Activated naive CD4-positive, alpha-beta T cell treated with anti-CD3 and anti-CD28 coated beads, Interleukin-2, amount 50 U/mL, for 72 hours (primary cell): ENCODE measurements around the gene EPHA5. TPM values are rescaled to one million over a fixed set of nuclear protein-coding genes. Genes with fewer than 3 reads are reported as not detected.

ENCODE experiments used
- ATAC-seq, 2 donors: fragments of 150-1000 bp; cut with Tn5 transposase; 2 replicates each; pipeline ENCODE4 v1.10.0; 2021; ENCODE audit warnings: mild to moderate bottlenecking in 2 of 2, moderate library complexity in 2 of 2
- DNase-seq, 2 donors: peaks; one replicate each; pipeline ENCODE4 v3.0.0; 2021 to 2022; ENCODE audit warnings: low spot score in 2 of 2
- H3K27ac Mint-ChIP-seq, 2 donors: one replicate each; pipeline ENCODE4 v1.8.0; 2022; ENCODE audit warnings: mild to moderate bottlenecking in 2 of 2, mixed read lengths in 2 of 2
- H3K36me3 Mint-ChIP-seq, 2 donors: one replicate each; pipeline ENCODE4 v1.8.0; 2022; ENCODE audit warnings: mixed read lengths in 2 of 2
- H3K9me3 Mint-ChIP-seq, 2 donors: one replicate each; pipeline ENCODE4 v1.8.0; 2022; ENCODE audit warnings: mixed read lengths in 2 of 2
- total RNA-seq, 2 donors: library from RNA; stranded (reverse); gene quantifications; one replicate each; pipeline ENCODE4 v1.2.3, GENCODE V29; 2022

The EPHA5 gene
- total RNA-seq, 2 donors from 2014 or later, result not detected

GRCh38 chr4:65559270-65559669 is 111.0 kb downstream of the EPHA5 start:
- ATAC-seq, result no peak
- Mint-ChIP-seq H3K27ac (no peak overlapping the region), H3K9me3 (no peaks in the 10 kb centered on the region), H3K36me3 (no peaks in the 10 kb centered on the region)
- no peak for DNase-seq

DNA sequence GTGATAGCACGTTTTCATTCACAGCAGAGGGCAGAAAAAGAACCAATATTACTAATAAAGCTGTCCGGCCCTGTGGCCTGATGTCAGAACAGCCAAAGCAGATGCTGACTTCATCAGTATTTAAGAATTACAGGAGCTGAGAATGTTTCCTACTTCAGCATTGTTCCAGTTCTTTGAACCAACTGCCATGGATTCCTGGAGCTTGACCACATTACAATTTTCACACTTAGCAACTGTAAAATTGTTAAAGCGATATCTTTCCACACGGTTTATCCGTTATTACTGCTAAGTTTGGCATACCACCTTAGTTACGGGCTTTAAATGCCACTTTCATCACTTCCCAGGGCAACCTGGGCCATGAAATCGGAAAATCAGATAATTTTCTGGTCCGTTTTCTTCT is 118.2 kb downstream of the EPHA5 start:
- ATAC-seq (no peak), DNase-seq (no peak)
- Mint-ChIP-seq H3K9me3 (peaks cover under 1 to 6% of the 10 kb centered on the region in 2 donors), H3K27ac (no peak overlapping the region), H3K36me3 (no peaks in the 10 kb centered on the region)

DNA sequence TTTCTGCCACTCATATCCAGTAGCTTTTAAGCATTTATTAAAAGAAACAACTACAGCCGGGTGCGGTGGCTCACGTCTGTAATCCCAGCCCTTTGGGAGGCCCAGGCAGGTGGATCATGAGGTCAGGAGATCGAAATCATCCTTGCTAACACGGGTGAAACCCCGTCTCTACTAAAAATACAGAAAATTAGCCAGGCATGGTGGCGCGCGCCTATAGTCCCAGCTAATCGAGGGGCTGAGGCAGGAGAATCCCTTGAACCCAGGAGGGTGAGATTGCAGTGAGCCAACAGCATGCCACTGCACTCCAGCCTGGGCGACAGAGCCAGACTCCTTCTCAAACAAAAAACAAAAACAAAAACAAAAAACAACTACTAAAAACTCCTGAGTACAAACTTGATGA is 119.8 kb downstream of the EPHA5 start:
- DNase-seq, result no peak
- no peak for ATAC-seq
- Mint-ChIP-seq H3K27ac (no peak overlapping the region), H3K9me3 (peaks cover 4 to 11% of the 10 kb centered on the region in 2 donors), H3K36me3 (no peaks in the 10 kb centered on the region)

- Mint-ChIP-seq H3K36me3 (peaks cover 0 to under 1% of the 10 kb centered on the region in 2 donors), H3K27ac (no peak overlapping the region), H3K9me3 (peaks cover 13 to 21% of the 10 kb centered on the region in 2 donors)
- ATAC-seq, result no peak
- DNase-seq, result no peak
Measured at GRCh38 chr4:65546882-65547416, 123.3 kb downstream of the EPHA5 start.

- Mint-ChIP-seq H3K36me3 (peaks cover 0 to 7% of the 10 kb centered on the region in 2 donors), H3K27ac (no peak overlapping the region), H3K9me3 (peaks cover 9 to 19% of the 10 kb centered on the region in 2 donors)
- DNase-seq, result no peak
- ATAC-seq, result no peak
Measured at GRCh38 chr4:65538571-65538970, 131.7 kb downstream of the EPHA5 start.

DNA sequence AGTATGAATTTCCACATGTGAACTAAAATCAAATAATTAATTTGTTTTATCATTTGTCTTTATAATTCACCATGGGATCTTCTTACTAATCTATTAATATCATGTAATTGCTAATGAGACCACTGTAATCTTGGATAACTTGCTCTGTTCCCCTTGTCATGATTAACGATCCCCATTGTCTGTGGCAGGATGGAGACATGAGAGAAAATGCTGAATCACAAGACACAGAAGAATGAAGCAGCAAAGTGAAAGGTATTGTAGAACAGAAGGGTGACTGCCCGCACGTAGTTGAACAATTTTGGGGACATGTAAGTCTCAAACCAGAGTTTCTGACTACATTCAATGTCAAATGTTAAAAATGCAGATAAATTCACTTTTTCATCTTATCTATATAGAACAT is 135.2 kb downstream of the EPHA5 start:
- H3K36me3 Mint-ChIP-seq, result no peaks in the 10 kb centered on the region
- H3K27ac Mint-ChIP-seq, result no peak overlapping the region
- H3K9me3 Mint-ChIP-seq, result peaks cover 3 to 8% of the 10 kb centered on the region in 2 donors
- DNase-seq, result no peak
- ATAC-seq, result no peak

GRCh38 chr4:65521666-65522065 is 148.6 kb downstream of the EPHA5 start:
- DNase-seq, result no peak
- no peak for ATAC-seq
- Mint-ChIP-seq H3K9me3 (peaks cover 4 to 8% of the 10 kb centered on the region in 2 donors), H3K27ac (no peak overlapping the region), H3K36me3 (no peaks in the 10 kb centered on the region)

DNA sequence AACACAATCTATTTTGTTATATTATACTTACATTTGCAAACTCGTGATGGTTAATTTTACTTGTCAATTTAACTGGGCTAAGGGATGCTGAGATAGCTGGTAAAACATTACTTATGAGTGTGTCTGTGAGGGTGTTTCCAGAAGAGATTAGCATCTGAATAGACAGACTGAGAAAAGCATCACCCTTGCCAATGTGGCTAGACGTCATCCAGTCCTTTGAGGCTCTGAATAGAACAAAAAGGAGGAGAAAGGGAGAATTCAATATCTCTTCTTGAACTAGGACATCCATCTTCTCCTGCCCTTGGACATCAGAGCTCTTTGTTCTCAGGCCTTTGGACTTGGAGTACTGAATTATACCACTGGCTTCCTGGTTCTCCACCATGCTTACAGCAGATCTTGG is 154.6 kb downstream of the EPHA5 start:
- peaks cover 16 to 21% of the 10 kb centered on the region in 2 donors for H3K9me3 Mint-ChIP-seq
- H3K36me3 Mint-ChIP-seq, result peaks cover 0 to 7% of the 10 kb centered on the region in 2 donors
- ATAC-seq (no peak), DNase-seq (no peak)
- no peak overlapping the region for H3K27ac Mint-ChIP-seq

DNA sequence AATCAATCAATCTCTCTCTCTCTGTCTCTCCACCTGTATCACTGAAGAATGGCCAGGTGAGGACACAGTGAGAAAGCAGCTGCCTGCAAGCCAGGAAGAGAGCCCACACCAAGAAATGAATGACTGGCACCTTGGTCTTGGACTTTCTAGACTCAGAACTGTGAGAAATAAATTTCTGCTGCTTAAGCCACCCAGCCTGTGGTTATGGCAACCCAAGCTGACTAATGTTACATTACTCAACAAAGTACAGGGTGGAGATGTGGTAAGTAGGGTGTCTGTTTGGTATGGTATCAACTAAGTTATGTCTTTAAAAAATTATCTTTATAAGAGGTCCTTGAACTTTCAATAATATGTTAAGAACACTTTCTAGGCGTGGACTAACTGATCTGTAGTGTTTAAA is 159.3 kb downstream of the EPHA5 start:
- Mint-ChIP-seq H3K9me3 (peaks cover 12 to 18% of the 10 kb centered on the region in 2 donors), H3K36me3 (peaks cover 0 to 7% of the 10 kb centered on the region in 2 donors), H3K27ac (no peak overlapping the region)
- no peak for DNase-seq
- ATAC-seq, result no peak

DNA sequence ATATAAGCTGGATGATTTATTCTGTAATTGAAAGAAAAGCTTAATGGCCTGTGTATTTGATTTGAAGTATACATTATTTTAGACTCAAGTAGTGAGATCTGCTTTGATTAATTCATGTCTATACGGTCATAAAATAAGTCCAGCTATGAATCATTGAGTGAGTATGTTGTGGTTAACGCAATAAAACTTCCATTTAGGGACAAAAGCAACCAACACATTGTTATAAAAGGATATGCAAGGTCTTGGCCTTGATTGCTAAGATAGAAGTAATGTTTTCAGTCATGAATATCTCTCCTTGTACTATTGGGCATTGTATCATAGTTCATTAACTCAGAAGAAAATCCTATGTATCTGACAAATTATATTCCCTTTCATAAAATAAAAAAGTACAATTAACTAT is 162.1 kb downstream of the EPHA5 start:
- ATAC-seq, result no peak
- H3K27ac Mint-ChIP-seq, result no peak overlapping the region

GRCh38 chr4:65502131-65502701 is 168.1 kb downstream of the EPHA5 start:
- Mint-ChIP-seq H3K27ac (peak overlapping the region in 1 of 2 donors; percentile 47), H3K36me3 (no peaks in the 10 kb centered on the region), H3K9me3 (peaks cover 10 to 12% of the 10 kb centered on the region in 2 donors)
- no peak for DNase-seq
- no peak for ATAC-seq

More for the DNA sequence above, 162.1 kb downstream of the EPHA5 start:
- Mint-ChIP-seq H3K9me3 (peaks cover 6 to 7% of the 10 kb centered on the region in 2 donors), H3K36me3 (no peaks in the 10 kb centered on the region)
- no peak for DNase-seq

- H3K27ac Mint-ChIP-seq, result no peak overlapping the region
- no peak for DNase-seq
- no peaks in the 10 kb centered on the region for H3K36me3 Mint-ChIP-seq
Measured at GRCh38 chr4:65498606-65499005, 171.7 kb downstream of the EPHA5 start.

GRCh38 chr4:65495439-65495838 is 174.8 kb downstream of the EPHA5 start:
- no peak for ATAC-seq
- no peaks in the 10 kb centered on the region for H3K36me3 Mint-ChIP-seq
- H3K27ac Mint-ChIP-seq, result no peak overlapping the region
- peaks cover 7 to 9% of the 10 kb centered on the region in 2 donors for H3K9me3 Mint-ChIP-seq
- no peak for DNase-seq

More at GRCh38 chr4:65498606-65499005, 171.7 kb downstream of the EPHA5 start:
- peaks cover 14 to 16% of the 10 kb centered on the region in 2 donors for H3K9me3 Mint-ChIP-seq
- ATAC-seq, result no peak

DNA sequence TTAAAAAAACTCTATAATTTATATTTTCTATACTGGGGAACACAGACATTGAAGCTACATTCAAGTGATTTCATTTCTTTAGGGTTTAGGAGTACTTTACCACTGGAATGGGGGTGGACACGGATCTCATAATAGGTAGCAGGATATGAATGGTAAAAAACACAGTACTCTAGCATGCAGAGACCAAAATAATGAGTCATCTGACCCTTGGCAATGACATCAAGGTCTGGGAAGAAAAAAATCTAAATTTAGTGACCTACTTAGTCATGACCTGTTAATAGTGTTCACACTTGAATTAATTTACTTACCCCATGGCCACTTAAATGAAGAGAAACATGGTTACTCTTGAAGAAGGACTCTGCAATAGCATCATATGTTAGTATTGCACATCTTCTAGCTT is 187.9 kb downstream of the EPHA5 start:
- DNase-seq (no peak), ATAC-seq (no peak)
- Mint-ChIP-seq H3K36me3 (no peaks in the 10 kb centered on the region), H3K9me3 (peaks cover 6 to 14% of the 10 kb centered on the region in 2 donors), H3K27ac (no peak overlapping the region)

- Mint-ChIP-seq H3K9me3 (peaks cover 11 to 23% of the 10 kb centered on the region in 2 donors), H3K27ac (no peak overlapping the region), H3K36me3 (no peaks in the 10 kb centered on the region)
- DNase-seq, result no peak
- no peak for ATAC-seq
Measured at GRCh38 chr4:65472531-65472930, 197.8 kb downstream of the EPHA5 start.

DNA sequence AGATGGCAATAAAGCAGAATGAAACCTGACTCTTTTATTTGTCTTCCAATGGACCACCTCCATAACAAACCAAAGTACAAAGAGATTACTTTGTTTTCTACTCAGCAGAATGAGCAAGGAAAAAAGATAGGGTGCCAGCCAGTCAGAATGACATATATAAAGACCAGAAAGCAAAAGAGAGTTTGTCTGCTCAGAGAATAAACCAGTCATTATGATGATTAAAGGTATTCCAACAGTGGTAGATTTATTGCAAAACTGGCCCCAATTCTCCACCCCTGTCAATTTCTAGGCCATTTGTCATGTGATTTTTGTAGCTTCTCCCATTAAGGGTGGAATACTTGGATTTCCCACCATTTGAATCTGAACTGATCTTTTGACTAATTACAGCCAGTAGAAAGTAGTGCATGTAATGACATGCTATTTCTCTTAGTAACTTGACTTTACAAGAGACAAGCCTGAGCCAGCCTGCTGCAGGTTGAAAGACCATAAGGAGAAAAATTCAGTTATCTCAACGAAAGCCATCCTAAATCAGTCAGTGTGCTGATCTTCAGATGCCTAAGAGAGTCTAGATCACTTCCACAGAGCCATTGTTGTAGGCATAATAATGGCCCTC is 203.1 kb downstream of the EPHA5 start:
- ATAC-seq, result no peak
- H3K9me3 Mint-ChIP-seq, result peaks cover 7 to 21% of the 10 kb centered on the region in 2 donors

DNA sequence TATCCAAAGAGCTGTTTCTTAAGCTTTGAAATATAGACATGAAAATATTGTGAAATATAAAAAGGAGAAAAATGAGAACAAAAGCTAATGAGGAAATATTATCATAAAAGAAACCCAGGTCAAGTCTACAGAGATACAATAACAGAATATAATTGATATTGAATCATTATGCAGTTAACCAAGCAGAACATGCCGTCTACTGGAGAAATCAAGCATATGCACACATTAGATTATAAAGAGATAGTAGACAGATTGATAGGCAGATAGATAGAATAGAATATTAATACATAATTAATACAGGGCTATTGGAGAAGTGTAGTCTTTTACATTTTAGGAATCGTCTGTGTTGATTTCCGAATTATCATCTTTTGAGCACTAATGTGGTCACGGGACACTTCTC is 208.5 kb downstream of the EPHA5 start:
- no peak for ATAC-seq

More for the DNA sequence above, 203.1 kb downstream of the EPHA5 start:
- Mint-ChIP-seq H3K27ac (no peak overlapping the region), H3K36me3 (no peaks in the 10 kb centered on the region)
- DNase-seq, result no peak

GRCh38 chr4:65457011-65457410 is 213.3 kb downstream of the EPHA5 start:
- Mint-ChIP-seq H3K36me3 (no peaks in the 10 kb centered on the region), H3K27ac (no peak overlapping the region), H3K9me3 (no peaks in the 10 kb centered on the region)
- DNase-seq (no peak), ATAC-seq (no peak)

More for the DNA sequence above, 208.5 kb downstream of the EPHA5 start:
- no peak for DNase-seq
- Mint-ChIP-seq H3K27ac (no peak overlapping the region), H3K36me3 (no peaks in the 10 kb centered on the region), H3K9me3 (peaks cover 7 to 13% of the 10 kb centered on the region in 2 donors)
